Panc1 (cell line): ENCODE measurements around the gene OR13C2.
"Not testable (repeated sequence)": the region's sequence is repeated elsewhere in the genome, so short reads cannot be mapped to it uniquely, and the experiment has no call there.

ENCODE experiments used
- CTCF ChIP-seq: fragments of 450-650 bp; IDR thresholded peaks from 2 replicates; pipeline ENCODE4 v1.5.1; 2017; ENCODE audit warnings: mild to moderate bottlenecking
- POLR2AphosphoS5 ChIP-seq: IDR thresholded peaks from 2 replicates; pipeline ENCODE4 v1.6.1; 2012; ENCODE audit warnings: mild to moderate bottlenecking, low read depth, low read length, moderate library complexity
- REST ChIP-seq, 2 experiments: IDR thresholded peaks; 2 replicates each; pipeline ENCODE4 v1.6.1; 2011 to 2012; ENCODE audit warnings: low read depth in 2 of 2, control low read depth in 1 of 2, low read length in 1 of 2, mild to moderate bottlenecking in 1 of 2, moderate library complexity in 1 of 2; ENCODE audit not compliant: insufficient read depth in 1 of 2
- SIN3A ChIP-seq: IDR thresholded peaks from 2 replicates; pipeline ENCODE4 v1.6.1; 2012; ENCODE audit warnings: low read depth, mild to moderate bottlenecking, low read length, moderate library complexity, borderline replicate concordance; ENCODE audit not compliant: insufficient read depth
- TCF7L2 ChIP-seq: IDR thresholded peaks from 2 replicates; pipeline ENCODE4 v1.6.1; 2011; ENCODE audit warnings: mild to moderate bottlenecking, low read depth, low read length, inconsistent platforms

DNA sequence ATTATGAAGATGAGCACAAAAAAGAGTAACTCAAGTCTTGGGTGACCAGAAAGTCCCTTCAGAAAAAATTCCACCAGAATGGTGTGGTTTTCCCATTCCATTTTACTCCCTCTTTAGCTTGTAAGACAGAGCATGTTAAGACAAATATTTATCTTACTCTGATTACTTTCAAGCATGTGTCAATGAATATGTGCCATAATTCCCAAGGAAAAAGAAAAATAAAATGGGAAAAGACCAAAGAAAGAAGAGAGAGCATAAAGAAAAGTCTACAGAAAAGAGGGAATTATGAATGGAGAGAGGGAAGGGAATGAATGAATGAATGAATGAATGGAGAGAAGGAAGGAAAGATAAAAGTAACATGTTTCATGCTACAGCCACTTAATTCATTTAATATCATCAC is 6.1 kb downstream of the OR13C2 start, which contains the start of gene OR13C5:
- TF ChIP-seq CTCF; POLR2AphosphoS5; SIN3A; REST (IDR thresholded peaks at IDR 0.05; ENCODE audit: insufficient read depth in 1 of 2, low read depth in 2 of 2, low read length in 1 of 2); TCF7L2: not testable (repeated sequence)
